OCI-LY7 (cell line): ENCODE measurements around the gene GABRD.

Experiments used
- EZH2phosphoT487 ChIP-seq: fragments of 200-600 bp; sonication (generic); IDR thresholded peaks from 2 replicates; pipeline ENCODE4 v1.6.1; 2018; ENCODE audit warnings: low read depth, borderline replicate concordance, mild to moderate bottlenecking, mixed run types, antibody characterized with exemption, low read length, moderate library complexity, mixed read lengths
- TF ChIP-seq, protein P1 (sequence below): fragments of 200-600 bp; sonication (generic); conservative IDR thresholded peaks from 2 replicates; pipeline ENCODE4 v1.5.1; 2014; ENCODE audit warnings: mild to moderate bottlenecking, antibody characterized with exemption, low read length, moderate library complexity, mixed read lengths

DNA sequence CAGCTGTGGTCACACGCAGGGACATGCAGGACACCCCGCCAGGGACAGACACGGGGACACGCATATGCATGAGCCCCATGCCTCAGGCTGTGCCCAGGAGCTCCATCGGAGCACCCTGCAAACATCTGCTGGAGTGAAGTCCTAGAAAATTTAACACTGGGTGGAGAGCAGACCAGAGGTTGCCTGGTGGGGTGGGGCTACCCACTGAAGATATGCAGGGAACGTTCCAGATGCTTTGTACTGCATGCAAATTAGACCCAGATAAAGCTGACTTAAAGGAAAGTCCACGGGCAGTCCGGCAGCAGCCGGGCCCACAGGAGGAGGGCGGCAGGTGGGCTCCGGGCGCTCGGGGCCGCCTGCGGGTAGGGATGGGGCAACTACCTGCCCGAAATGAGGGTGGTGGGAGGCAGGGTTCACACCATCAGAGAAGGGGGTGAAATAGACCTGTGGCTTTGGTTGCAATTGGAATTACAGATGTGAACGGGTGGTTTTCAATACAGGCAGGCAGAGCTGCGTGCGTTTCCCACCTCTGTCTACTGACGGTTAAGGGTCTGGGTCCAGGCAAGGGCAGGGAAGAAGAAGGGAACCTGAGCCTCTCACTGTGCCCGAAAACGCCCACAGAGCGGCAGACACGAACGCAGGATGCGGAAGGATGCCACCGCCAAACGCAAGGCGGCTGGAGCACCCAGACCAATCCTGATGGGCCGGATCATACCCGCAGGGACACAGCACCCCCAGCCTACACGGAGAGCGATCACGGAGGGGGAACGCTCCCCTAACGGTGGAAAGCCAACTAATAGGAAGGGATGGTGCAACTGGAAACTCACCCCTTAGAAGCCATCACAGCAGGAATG is 36.5 kb upstream of the GABRD start:
- TF ChIP-seq, protein P1, sequence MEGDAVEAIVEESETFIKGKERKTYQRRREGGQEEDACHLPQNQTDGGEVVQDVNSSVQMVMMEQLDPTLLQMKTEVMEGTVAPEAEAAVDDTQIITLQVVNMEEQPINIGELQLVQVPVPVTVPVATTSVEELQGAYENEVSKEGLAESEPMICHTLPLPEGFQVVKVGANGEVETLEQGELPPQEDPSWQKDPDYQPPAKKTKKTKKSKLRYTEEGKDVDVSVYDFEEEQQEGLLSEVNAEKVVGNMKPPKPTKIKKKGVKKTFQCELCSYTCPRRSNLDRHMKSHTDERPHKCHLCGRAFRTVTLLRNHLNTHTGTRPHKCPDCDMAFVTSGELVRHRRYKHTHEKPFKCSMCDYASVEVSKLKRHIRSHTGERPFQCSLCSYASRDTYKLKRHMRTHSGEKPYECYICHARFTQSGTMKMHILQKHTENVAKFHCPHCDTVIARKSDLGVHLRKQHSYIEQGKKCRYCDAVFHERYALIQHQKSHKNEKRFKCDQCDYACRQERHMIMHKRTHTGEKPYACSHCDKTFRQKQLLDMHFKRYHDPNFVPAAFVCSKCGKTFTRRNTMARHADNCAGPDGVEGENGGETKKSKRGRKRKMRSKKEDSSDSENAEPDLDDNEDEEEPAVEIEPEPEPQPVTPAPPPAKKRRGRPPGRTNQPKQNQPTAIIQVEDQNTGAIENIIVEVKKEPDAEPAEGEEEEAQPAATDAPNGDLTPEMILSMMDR, result no peak
- TF ChIP-seq EZH2phosphoT487, result no peak
